ENCODE results near the gene KCNJ14.
"Not testable (repeated sequence)": the region's sequence is repeated elsewhere in the genome, so short reads cannot be mapped to it uniquely, and the experiment has no call there.

KCNJ14 gene

GRCh38 chr19:48486706-48487105 lies 31.3 kb downstream of the KCNJ14 start:
- not testable (repeated sequence) for FAIRE-seq; DNase-seq (ENCODE audit: low spot score)

GRCh38 chr19:48487544-48487943 lies 32.2 kb downstream of the KCNJ14 start:
- FAIRE-seq = no peak
- peak; percentile 44 for DNase-seq (ENCODE audit: low spot score)

GRCh38 chr19:48487948-48488347 lies 32.6 kb downstream of the KCNJ14 start:
- DNase-seq (ENCODE audit: low spot score) = peak; percentile 88
- FAIRE-seq = peak; percentile 85

- DNase-seq (ENCODE audit: low spot score); FAIRE-seq: not testable (repeated sequence)
Observed at GRCh38 chr19:48488478-48488877, 33.1 kb downstream of the KCNJ14 start.

GRCh38 chr19:48489608-48490216 lies 34.3 kb downstream of the KCNJ14 start:
- DNase-seq (ENCODE audit: low spot score) (peak; percentile 37), FAIRE-seq (no peak)

- no peak for DNase-seq (ENCODE audit: low spot score)
- no peak for FAIRE-seq
Observed at GRCh38 chr19:48490981-48491792, 35.8 kb downstream of the KCNJ14 start.

GRCh38 chr19:48491793-48492123 lies 36.4 kb downstream of the KCNJ14 start:
- FAIRE-seq (no peak), DNase-seq (ENCODE audit: low spot score) (no peak)

GRCh38 chr19:48492925-48493717 lies 37.7 kb downstream of the KCNJ14 start:
- DNase-seq (ENCODE audit: low spot score) (peak; percentile 77), FAIRE-seq (peak; percentile 67)

GRCh38 chr19:48493718-48494401 lies 38.5 kb downstream of the KCNJ14 start:
- DNase-seq (ENCODE audit: low spot score) (no peak), FAIRE-seq (no peak)

- no peak for FAIRE-seq
- no peak for DNase-seq (ENCODE audit: low spot score)
Observed at GRCh38 chr19:48495396-48495795, 40.0 kb downstream of the KCNJ14 start.

- FAIRE-seq (no peak), DNase-seq (ENCODE audit: low spot score) (no peak)
Observed at GRCh38 chr19:48496959-48497727, 41.8 kb downstream of the KCNJ14 start.

- FAIRE-seq (no peak), DNase-seq (ENCODE audit: low spot score) (no peak)
Observed at GRCh38 chr19:48497728-48498594, 42.6 kb downstream of the KCNJ14 start.

GRCh38 chr19:48498595-48499311 lies 43.4 kb downstream of the KCNJ14 start:
- FAIRE-seq = no peak

GRCh38 chr19:48499316-48500090 lies 44.1 kb downstream of the KCNJ14 start:
- no peak for DNase-seq (ENCODE audit: low spot score)
- FAIRE-seq = no peak

More at GRCh38 chr19:48498595-48499311, 43.4 kb downstream of the KCNJ14 start:
- no peak for DNase-seq (ENCODE audit: low spot score)

- FAIRE-seq (no peak), DNase-seq (ENCODE audit: low spot score) (no peak)
Observed at GRCh38 chr19:48500830-48501493, 45.6 kb downstream of the KCNJ14 start.

- DNase-seq (ENCODE audit: low spot score) (no peak), FAIRE-seq (no peak)
Observed at GRCh38 chr19:48501494-48502349, 46.3 kb downstream of the KCNJ14 start.

All from RCC 7860 (cell line).